Measurements from ENCODE around the gene DMD.

DMD gene

DNA sequence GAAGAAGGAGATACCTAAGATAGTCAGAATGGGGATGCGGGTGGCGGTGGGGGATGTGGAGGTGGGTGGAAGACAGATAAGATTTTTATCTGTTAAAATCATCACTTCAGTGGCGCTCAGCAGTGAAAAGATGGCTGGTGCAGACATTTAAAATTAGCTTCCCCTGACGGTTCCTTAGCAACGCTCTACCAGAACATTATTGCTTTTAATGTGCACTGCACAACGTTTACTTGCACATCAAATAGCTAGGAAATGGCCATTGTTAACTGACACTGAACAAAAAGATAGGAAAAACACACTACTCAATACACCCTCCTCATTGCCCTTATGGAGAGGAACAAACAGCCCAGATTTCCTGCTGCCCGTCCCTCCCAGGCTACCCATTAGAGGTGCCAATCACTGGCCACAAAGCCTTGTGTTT, 2078.5 kb downstream of the DMD start:
- Histone ChIP-seq H3K4me1 (ENCODE audit: control insufficient read depth, insufficient read depth, low read length) (no peaks in the 10 kb centered on the region), H3K27me3 (ENCODE audit: control insufficient read depth, insufficient read depth, low read length) (no peaks in the 10 kb centered on the region), H3K36me3 (ENCODE audit: control insufficient read depth, insufficient read depth, low read length) (no peaks in the 10 kb centered on the region), H3K9ac (ENCODE audit: low read length) (no peak overlapping the region), H3K4me3 (ENCODE audit: low read length) (no peak overlapping the region), H3K9me3 (ENCODE audit: control insufficient read depth, low read length) (no peaks in the 10 kb centered on the region)

DNA sequence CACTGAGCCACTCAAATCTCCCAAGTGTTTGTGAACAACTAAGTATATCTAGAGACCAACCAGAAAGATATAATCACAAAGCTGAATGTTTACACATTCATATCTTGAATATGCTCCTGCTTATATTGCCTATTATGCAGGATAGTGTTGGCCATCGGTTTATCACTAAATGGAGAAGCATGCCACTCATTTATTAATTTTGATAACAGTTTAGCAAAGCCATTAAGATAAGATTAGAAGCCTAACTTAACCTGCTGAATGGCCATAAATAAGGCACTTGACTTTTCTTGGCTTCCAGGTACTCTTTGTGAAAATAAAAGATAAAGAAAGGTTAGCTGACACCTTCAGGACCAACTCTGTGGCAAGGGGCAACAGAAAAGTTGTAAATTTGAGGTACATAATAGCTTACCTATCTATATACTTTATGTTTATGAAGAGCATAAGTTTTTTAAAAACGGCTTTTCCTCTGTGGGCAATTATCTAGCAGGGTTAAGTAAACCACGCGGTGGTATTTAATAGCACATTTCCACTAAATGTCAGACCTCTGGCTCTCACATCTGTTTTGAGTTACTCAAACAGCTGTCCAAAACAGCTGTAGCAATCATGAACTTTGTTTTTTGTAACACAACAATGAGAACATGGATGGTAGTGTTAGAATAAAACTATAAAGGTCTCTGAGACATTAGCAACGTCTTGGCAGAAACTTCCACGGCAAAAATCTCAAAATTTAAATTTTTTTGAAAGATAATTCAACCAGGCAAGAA, 2080.7 kb downstream of the DMD start:
- no peak overlapping the region for H3K4me3 ChIP-seq (ENCODE audit: low read length)
- no peaks in the 10 kb centered on the region for H3K4me1 ChIP-seq (ENCODE audit: control insufficient read depth, insufficient read depth, low read length)
- no peaks in the 10 kb centered on the region for H3K9me3 ChIP-seq (ENCODE audit: control insufficient read depth, low read length)
- no peak overlapping the region for H3K9ac ChIP-seq (ENCODE audit: low read length)
- no peaks in the 10 kb centered on the region for H3K36me3 ChIP-seq (ENCODE audit: control insufficient read depth, insufficient read depth, low read length)
- no peaks in the 10 kb centered on the region for H3K27me3 ChIP-seq (ENCODE audit: control insufficient read depth, insufficient read depth, low read length)

DNA sequence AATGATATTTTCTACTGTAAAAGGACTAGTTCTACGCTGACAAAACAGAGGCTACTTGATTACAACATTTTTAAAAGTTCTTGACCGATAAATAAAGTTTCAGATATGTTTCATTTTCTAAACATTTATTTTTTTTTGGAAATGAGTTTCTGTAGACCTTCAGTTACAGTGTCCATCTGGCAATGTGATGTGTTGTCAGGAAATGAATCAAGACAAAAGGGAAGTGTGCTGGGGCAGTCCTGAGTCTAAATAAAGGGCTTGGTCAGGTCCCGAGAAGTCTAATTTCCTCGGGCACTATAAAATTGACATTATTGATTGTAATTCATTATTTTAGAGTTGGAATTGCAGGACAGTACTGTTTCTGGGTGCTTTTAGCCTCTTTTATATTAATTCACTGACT, 2082.5 kb downstream of the DMD start:
- Histone ChIP-seq H3K36me3 (ENCODE audit: control insufficient read depth, insufficient read depth, low read length) (no peaks in the 10 kb centered on the region), H3K27me3 (ENCODE audit: control insufficient read depth, insufficient read depth, low read length) (no peaks in the 10 kb centered on the region), H3K9ac (ENCODE audit: low read length) (no peak overlapping the region)

DNA sequence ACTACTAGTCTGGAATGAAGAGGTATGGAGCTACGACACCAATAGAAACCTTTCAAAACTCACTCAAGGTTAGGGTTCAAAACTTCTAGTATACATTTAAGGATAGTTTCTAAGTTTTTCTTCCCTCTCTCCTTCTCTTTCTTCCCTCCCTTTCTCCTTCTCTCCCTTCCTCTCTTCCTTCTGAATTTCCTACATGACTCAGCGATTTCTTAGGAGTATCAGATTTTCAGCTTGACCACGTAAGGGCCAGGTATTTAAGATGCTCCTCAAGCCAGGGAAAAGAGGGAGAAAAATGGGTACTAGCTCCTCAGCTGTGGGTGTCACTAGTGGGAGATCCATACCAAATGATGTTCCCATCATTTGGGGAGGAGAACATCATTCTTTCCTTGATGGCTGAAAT, 2083.6 kb downstream of the DMD start:
- H3K27me3 ChIP-seq (ENCODE audit: control insufficient read depth, insufficient read depth, low read length): no peaks in the 10 kb centered on the region
- H3K9me3 ChIP-seq (ENCODE audit: control insufficient read depth, low read length): no peaks in the 10 kb centered on the region
- no peaks in the 10 kb centered on the region for H3K36me3 ChIP-seq (ENCODE audit: control insufficient read depth, insufficient read depth, low read length)
- no peaks in the 10 kb centered on the region for H3K4me1 ChIP-seq (ENCODE audit: control insufficient read depth, insufficient read depth, low read length)
- no peak overlapping the region for H3K4me3 ChIP-seq (ENCODE audit: low read length)
- no peak overlapping the region for H3K9ac ChIP-seq (ENCODE audit: low read length)

More for the DNA sequence above, 2082.5 kb downstream of the DMD start:
- no peak overlapping the region for H3K4me3 ChIP-seq (ENCODE audit: low read length)
- no peaks in the 10 kb centered on the region for H3K9me3 ChIP-seq (ENCODE audit: control insufficient read depth, low read length)
- H3K4me1 ChIP-seq (ENCODE audit: control insufficient read depth, insufficient read depth, low read length): no peaks in the 10 kb centered on the region

GRCh38 chrX:31126205-31126604, 2085.1 kb downstream of the DMD start:
- Histone ChIP-seq H3K9me3 (ENCODE audit: control insufficient read depth, low read length) (no peaks in the 10 kb centered on the region), H3K4me3 (ENCODE audit: low read length) (no peak overlapping the region), H3K36me3 (ENCODE audit: control insufficient read depth, insufficient read depth, low read length) (no peaks in the 10 kb centered on the region)

GRCh38 chrX:31124536-31124935, 2086.8 kb downstream of the DMD start:
- no peaks in the 10 kb centered on the region for H3K27me3 ChIP-seq (ENCODE audit: control insufficient read depth, insufficient read depth, low read length)
- no peak overlapping the region for H3K4me3 ChIP-seq (ENCODE audit: low read length)
- no peaks in the 10 kb centered on the region for H3K4me1 ChIP-seq (ENCODE audit: control insufficient read depth, insufficient read depth, low read length)
- no peak overlapping the region for H3K9ac ChIP-seq (ENCODE audit: low read length)
- H3K36me3 ChIP-seq (ENCODE audit: control insufficient read depth, insufficient read depth, low read length): no peaks in the 10 kb centered on the region
- no peaks in the 10 kb centered on the region for H3K9me3 ChIP-seq (ENCODE audit: control insufficient read depth, low read length)

More at GRCh38 chrX:31126205-31126604, 2085.1 kb downstream of the DMD start:
- H3K9ac ChIP-seq (ENCODE audit: low read length): no peak overlapping the region
- H3K4me1 ChIP-seq (ENCODE audit: control insufficient read depth, insufficient read depth, low read length): no peaks in the 10 kb centered on the region
- no peaks in the 10 kb centered on the region for H3K27me3 ChIP-seq (ENCODE audit: control insufficient read depth, insufficient read depth, low read length)

GRCh38 chrX:31123335-31123734, 2088.0 kb downstream of the DMD start:
- H3K4me1 ChIP-seq (ENCODE audit: control insufficient read depth, insufficient read depth, low read length): no peaks in the 10 kb centered on the region
- H3K9me3 ChIP-seq (ENCODE audit: control insufficient read depth, low read length): no peaks in the 10 kb centered on the region
- H3K36me3 ChIP-seq (ENCODE audit: control insufficient read depth, insufficient read depth, low read length): no peaks in the 10 kb centered on the region
- H3K4me3 ChIP-seq (ENCODE audit: low read length): no peak overlapping the region
- no peaks in the 10 kb centered on the region for H3K27me3 ChIP-seq (ENCODE audit: control insufficient read depth, insufficient read depth, low read length)
- H3K9ac ChIP-seq (ENCODE audit: low read length): no peak overlapping the region

- Histone ChIP-seq H3K27me3 (ENCODE audit: control insufficient read depth, insufficient read depth, low read length) (no peaks in the 10 kb centered on the region), H3K36me3 (ENCODE audit: control insufficient read depth, insufficient read depth, low read length) (no peaks in the 10 kb centered on the region), H3K4me3 (ENCODE audit: low read length) (no peak overlapping the region), H3K4me1 (ENCODE audit: control insufficient read depth, insufficient read depth, low read length) (no peaks in the 10 kb centered on the region), H3K9me3 (ENCODE audit: control insufficient read depth, low read length) (no peaks in the 10 kb centered on the region), H3K9ac (ENCODE audit: low read length) (no peak overlapping the region)
These were observed 2094.1 kb downstream of the DMD start for GRCh38 chrX:31117266-31117665.

DNA sequence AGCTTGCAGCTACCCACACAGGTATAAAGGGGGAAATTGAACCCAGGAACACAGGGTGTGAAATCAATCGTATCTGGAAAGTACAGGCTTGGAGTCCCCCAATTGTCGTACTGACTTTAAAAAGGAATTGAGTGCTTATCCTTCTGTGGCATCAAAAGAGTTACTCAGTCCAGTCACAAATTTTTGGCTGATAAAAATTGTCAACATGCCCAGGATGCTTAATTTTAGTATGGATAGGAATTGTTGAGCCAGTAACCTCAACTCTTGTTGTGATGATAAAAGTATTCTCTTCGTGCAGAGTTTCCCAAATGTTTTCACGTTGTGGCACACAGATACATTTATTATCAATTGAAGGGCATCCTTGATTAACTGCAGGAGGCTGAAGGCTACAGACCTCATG, 2096.0 kb downstream of the DMD start:
- H3K9me3 ChIP-seq (ENCODE audit: control insufficient read depth, low read length): no peaks in the 10 kb centered on the region
- no peaks in the 10 kb centered on the region for H3K4me1 ChIP-seq (ENCODE audit: control insufficient read depth, insufficient read depth, low read length)
- no peaks in the 10 kb centered on the region for H3K36me3 ChIP-seq (ENCODE audit: control insufficient read depth, insufficient read depth, low read length)
- H3K9ac ChIP-seq (ENCODE audit: low read length): no peak overlapping the region
- no peaks in the 10 kb centered on the region for H3K27me3 ChIP-seq (ENCODE audit: control insufficient read depth, insufficient read depth, low read length)
- H3K4me3 ChIP-seq (ENCODE audit: low read length): no peak overlapping the region

DNA sequence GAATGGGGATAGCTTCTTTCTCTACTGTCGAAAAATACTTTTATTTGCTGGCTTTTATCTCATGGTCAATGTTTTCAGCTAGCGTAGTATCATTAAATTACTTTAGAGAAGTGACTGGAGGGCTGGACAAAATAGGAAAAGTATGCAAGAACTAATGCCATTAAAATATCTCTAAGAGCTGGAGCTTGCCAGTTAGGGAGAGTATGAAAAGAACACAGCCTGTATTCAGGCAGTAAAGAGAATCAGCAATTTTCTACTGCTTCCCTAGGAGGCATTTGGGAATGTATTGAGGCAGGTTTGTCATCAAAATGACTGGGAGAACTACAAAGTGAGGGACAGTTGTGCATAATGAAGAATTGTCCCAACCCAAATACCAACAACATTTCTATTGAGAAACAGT, 2096.5 kb downstream of the DMD start:
- no peak overlapping the region for H3K4me3 ChIP-seq (ENCODE audit: low read length)
- no peak overlapping the region for H3K9ac ChIP-seq (ENCODE audit: low read length)
- H3K36me3 ChIP-seq (ENCODE audit: control insufficient read depth, insufficient read depth, low read length): no peaks in the 10 kb centered on the region
- H3K27me3 ChIP-seq (ENCODE audit: control insufficient read depth, insufficient read depth, low read length): no peaks in the 10 kb centered on the region
- H3K4me1 ChIP-seq (ENCODE audit: control insufficient read depth, insufficient read depth, low read length): no peaks in the 10 kb centered on the region
- H3K9me3 ChIP-seq (ENCODE audit: control insufficient read depth, low read length): no peaks in the 10 kb centered on the region

GRCh38 chrX:31112226-31112999, 2098.9 kb downstream of the DMD start:
- Histone ChIP-seq H3K9ac (ENCODE audit: low read length) (no peak overlapping the region), H3K9me3 (ENCODE audit: control insufficient read depth, low read length) (no peaks in the 10 kb centered on the region), H3K36me3 (ENCODE audit: control insufficient read depth, insufficient read depth, low read length) (no peaks in the 10 kb centered on the region), H3K4me1 (ENCODE audit: control insufficient read depth, insufficient read depth, low read length) (no peaks in the 10 kb centered on the region), H3K27me3 (ENCODE audit: control insufficient read depth, insufficient read depth, low read length) (no peaks in the 10 kb centered on the region), H3K4me3 (ENCODE audit: low read length) (no peak overlapping the region)

GRCh38 chrX:31110657-31111056, 2100.7 kb downstream of the DMD start:
- Histone ChIP-seq H3K27me3 (ENCODE audit: control insufficient read depth, insufficient read depth, low read length) (no peaks in the 10 kb centered on the region), H3K9me3 (ENCODE audit: control insufficient read depth, low read length) (no peaks in the 10 kb centered on the region), H3K4me3 (ENCODE audit: low read length) (no peak overlapping the region), H3K36me3 (ENCODE audit: control insufficient read depth, insufficient read depth, low read length) (no peaks in the 10 kb centered on the region), H3K9ac (ENCODE audit: low read length) (no peak overlapping the region), H3K4me1 (ENCODE audit: control insufficient read depth, insufficient read depth, low read length) (no peaks in the 10 kb centered on the region)

Data from mucosa of stomach (tissue), 1 donor.